ENCODE measurements around the gene SCGN.

DNA sequence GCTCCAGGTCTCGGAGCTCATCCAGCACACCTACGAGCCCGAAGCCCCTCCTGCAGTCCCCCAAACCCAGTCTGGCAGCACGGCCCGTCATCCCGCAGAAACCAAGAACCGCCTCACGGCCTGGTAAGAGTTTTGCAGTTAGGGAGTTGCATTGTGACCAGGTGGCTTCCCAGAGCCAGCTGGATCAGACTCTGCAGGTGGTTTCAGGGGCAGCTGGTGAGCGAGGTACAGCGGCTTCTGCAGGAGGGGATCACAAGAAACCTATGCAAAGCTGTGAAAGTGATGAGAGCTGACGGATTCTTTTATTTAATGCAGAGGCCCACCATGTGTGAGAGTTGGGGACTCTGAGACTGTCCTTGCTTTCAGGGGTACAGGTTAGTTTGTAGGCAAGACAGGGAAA lies 45.9 kb upstream of the SCGN start:
- TF ChIP-seq POLR2AphosphoS5 (IDR thresholded peaks at IDR 0.05) (no peak), CTCF (IDR thresholded peaks at IDR 0.05 in 8 of 11, conservative IDR thresholded peaks at IDR 0.05 in 3 of 11) (no peak)
